Effector memory CD8-positive, alpha-beta T cell (primary cell): ENCODE results near the gene UVRAG.
A peak's percentile ranks its signal among the peaks of the same experiment; 100 is the strongest.

Source experiments
- ATAC-seq: fragments of 150-1000 bp; cut with Tn5 transposase; replicated peaks from 2 replicates; pipeline ENCODE4 v1.10.0; 2021; ENCODE audit warnings: mild to moderate bottlenecking, moderate library complexity
- DNase-seq, 3 experiments: peaks; one replicate each; pipeline ENCODE4 v3.0.0; 2021
- H3K27ac Mint-ChIP-seq, 2 donors: one replicate each; pipeline ENCODE4 v1.8.0; 2022; ENCODE audit warnings: mild to moderate bottlenecking in 2 of 2, mixed read lengths in 2 of 2, moderate library complexity in 2 of 2
- H3K27me3 Mint-ChIP-seq, 2 donors: one replicate each; pipeline ENCODE4 v1.8.0; 2022; ENCODE audit warnings: mixed read lengths in 2 of 2
- H3K36me3 Mint-ChIP-seq: one replicate; pipeline ENCODE4 v1.8.0; 2022; ENCODE audit warnings: mild to moderate bottlenecking, moderate library complexity, mixed read lengths; ENCODE audit not compliant: insufficient read depth
- H3K4me1 Mint-ChIP-seq, 2 donors: one replicate each; pipeline ENCODE4 v1.8.0; 2022; ENCODE audit warnings: low read depth in 2 of 2, mixed read lengths in 2 of 2
- H3K4me3 Mint-ChIP-seq, 2 donors: one replicate each; pipeline ENCODE4 v1.8.0; 2022; ENCODE audit warnings: mild to moderate bottlenecking in 2 of 2, mixed read lengths in 2 of 2, moderate library complexity in 2 of 2
- H3K9me3 Mint-ChIP-seq, 2 donors: one replicate each; pipeline ENCODE4 v1.8.0; 2022; ENCODE audit warnings: mixed read lengths in 2 of 2

Gene UVRAG

GRCh38 chr11:75777461-75778110, 37.4 kb upstream of the UVRAG start:
- peak overlapping the region in 1 of 2 donors; percentile 56 for H3K27ac Mint-ChIP-seq

GRCh38 chr11:75778962-75779361, 36.0 kb upstream of the UVRAG start:
- Mint-ChIP-seq H3K4me1 (peaks cover 4 to 20% of the 10 kb centered on the region in 2 donors), H3K27me3 (no peaks in the 10 kb centered on the region), H3K4me3 (no peak overlapping the region), H3K9me3 (no peaks in the 10 kb centered on the region), H3K36me3 (no peaks in the 10 kb centered on the region), H3K27ac (no peak overlapping the region)
- DNase-seq (no peak), ATAC-seq (no peak)

More at GRCh38 chr11:75777461-75778110, 37.4 kb upstream of the UVRAG start:
- ATAC-seq (peak; percentile 58), DNase-seq (no peak)
- H3K4me3 Mint-ChIP-seq = no peak overlapping the region
- no peaks in the 10 kb centered on the region for H3K9me3 Mint-ChIP-seq
- H3K4me1 Mint-ChIP-seq = peaks cover 4 to 22% of the 10 kb centered on the region in 2 donors
- peaks cover 3% of the 10 kb centered on the region for H3K36me3 Mint-ChIP-seq
- no peaks in the 10 kb centered on the region for H3K27me3 Mint-ChIP-seq

- ATAC-seq (no peak), DNase-seq (no peak)
- Mint-ChIP-seq H3K27me3 (no peaks in the 10 kb centered on the region), H3K36me3 (no peaks in the 10 kb centered on the region), H3K4me1 (peaks cover 4 to 20% of the 10 kb centered on the region in 2 donors), H3K4me3 (no peak overlapping the region), H3K27ac (no peak overlapping the region), H3K9me3 (no peaks in the 10 kb centered on the region)
These were observed 35.0 kb upstream of the UVRAG start for GRCh38 chr11:75779960-75780359.

GRCh38 chr11:75780888-75781287, 34.1 kb upstream of the UVRAG start:
- H3K27me3 Mint-ChIP-seq = no peaks in the 10 kb centered on the region

GRCh38 chr11:75781296-75781695, 33.7 kb upstream of the UVRAG start:
- peaks cover 4 to 20% of the 10 kb centered on the region in 2 donors for H3K4me1 Mint-ChIP-seq
- H3K9me3 Mint-ChIP-seq = no peaks in the 10 kb centered on the region
- no peak overlapping the region for H3K4me3 Mint-ChIP-seq
- H3K27ac Mint-ChIP-seq = no peak overlapping the region
- H3K36me3 Mint-ChIP-seq = no peaks in the 10 kb centered on the region
- DNase-seq = no peak
- no peaks in the 10 kb centered on the region for H3K27me3 Mint-ChIP-seq
- no peak for ATAC-seq

More at GRCh38 chr11:75780888-75781287, 34.1 kb upstream of the UVRAG start:
- H3K9me3 Mint-ChIP-seq = no peaks in the 10 kb centered on the region
- no peak overlapping the region for H3K4me3 Mint-ChIP-seq
- ATAC-seq (no peak), DNase-seq (no peak)
- H3K27ac Mint-ChIP-seq = no peak overlapping the region
- peaks cover 4 to 20% of the 10 kb centered on the region in 2 donors for H3K4me1 Mint-ChIP-seq
- H3K36me3 Mint-ChIP-seq = no peaks in the 10 kb centered on the region

- no peak for ATAC-seq
- Mint-ChIP-seq H3K4me3 (no peak overlapping the region), H3K4me1 (peaks cover 4 to 18% of the 10 kb centered on the region in 2 donors), H3K9me3 (no peaks in the 10 kb centered on the region), H3K27me3 (no peaks in the 10 kb centered on the region), H3K36me3 (no peaks in the 10 kb centered on the region), H3K27ac (no peak overlapping the region)
- no peak for DNase-seq
These were observed 33.2 kb upstream of the UVRAG start for GRCh38 chr11:75781831-75782230.

- no peak overlapping the region for H3K4me3 Mint-ChIP-seq
- ATAC-seq = no peak
- H3K27me3 Mint-ChIP-seq = no peaks in the 10 kb centered on the region
- peaks cover 4 to 10% of the 10 kb centered on the region in 2 donors for H3K4me1 Mint-ChIP-seq
- H3K9me3 Mint-ChIP-seq = no peaks in the 10 kb centered on the region
- H3K36me3 Mint-ChIP-seq = no peaks in the 10 kb centered on the region
- no peak overlapping the region for H3K27ac Mint-ChIP-seq
- DNase-seq = no peak
These were observed 32.3 kb upstream of the UVRAG start for GRCh38 chr11:75782540-75783263.

- H3K27me3 Mint-ChIP-seq = no peaks in the 10 kb centered on the region
- no peak overlapping the region for H3K4me3 Mint-ChIP-seq
- H3K36me3 Mint-ChIP-seq = no peaks in the 10 kb centered on the region
- DNase-seq (no peak), ATAC-seq (no peak)
- peak overlapping the region in 1 of 2 donors; percentile 62 for H3K27ac Mint-ChIP-seq
- peaks cover 4 to 6% of the 10 kb centered on the region in 2 donors for H3K4me1 Mint-ChIP-seq
- H3K9me3 Mint-ChIP-seq = no peaks in the 10 kb centered on the region
These were observed 31.5 kb upstream of the UVRAG start for GRCh38 chr11:75783416-75784084.

GRCh38 chr11:75784085-75784478, 30.9 kb upstream of the UVRAG start:
- Mint-ChIP-seq H3K9me3 (no peaks in the 10 kb centered on the region), H3K4me3 (no peak overlapping the region), H3K27ac (peak overlapping the region in 1 of 2 donors; percentile 62), H3K4me1 (peaks cover 4 to 6% of the 10 kb centered on the region in 2 donors), H3K27me3 (no peaks in the 10 kb centered on the region), H3K36me3 (no peaks in the 10 kb centered on the region)
- DNase-seq (no peak), ATAC-seq (no peak)

- Mint-ChIP-seq H3K27ac (no peak overlapping the region), H3K9me3 (no peaks in the 10 kb centered on the region), H3K27me3 (no peaks in the 10 kb centered on the region), H3K36me3 (no peaks in the 10 kb centered on the region), H3K4me1 (peaks cover 3 to 4% of the 10 kb centered on the region in 2 donors), H3K4me3 (no peak overlapping the region)
- DNase-seq (no peak), ATAC-seq (no peak)
These were observed 30.5 kb upstream of the UVRAG start for GRCh38 chr11:75784506-75784905.

GRCh38 chr11:75785187-75785586, 29.8 kb upstream of the UVRAG start:
- Mint-ChIP-seq H3K4me1 (peaks cover 0 to 1% of the 10 kb centered on the region in 2 donors), H3K36me3 (no peaks in the 10 kb centered on the region), H3K9me3 (no peaks in the 10 kb centered on the region), H3K27ac (no peak overlapping the region), H3K27me3 (no peaks in the 10 kb centered on the region), H3K4me3 (no peak overlapping the region)
- DNase-seq (no peak), ATAC-seq (no peak)

GRCh38 chr11:75786101-75786736, 28.8 kb upstream of the UVRAG start:
- Mint-ChIP-seq H3K4me1 (no peaks in the 10 kb centered on the region), H3K4me3 (no peak overlapping the region), H3K36me3 (no peaks in the 10 kb centered on the region), H3K9me3 (no peaks in the 10 kb centered on the region), H3K27me3 (no peaks in the 10 kb centered on the region), H3K27ac (no peak overlapping the region)
- DNase-seq (no peak), ATAC-seq (no peak)

GRCh38 chr11:75789521-75789920, 25.5 kb upstream of the UVRAG start:
- DNase-seq (no peak), ATAC-seq (no peak)
- Mint-ChIP-seq H3K4me1 (no peaks in the 10 kb centered on the region), H3K27me3 (no peaks in the 10 kb centered on the region), H3K27ac (no peak overlapping the region), H3K9me3 (no peaks in the 10 kb centered on the region), H3K4me3 (no peak overlapping the region), H3K36me3 (no peaks in the 10 kb centered on the region)
